Fibroblast of lung (primary cell): ENCODE measurements around the gene S100A10.

Source experiments
- CTCF ChIP-seq, 2 donors: IDR thresholded peaks in 1 of 2; conservative IDR thresholded peaks in 1 of 2; 1 replicate in 1 of 2; 2 replicates in 1 of 2; pipeline ENCODE4 v1.5.1; 2011 to 2012; ENCODE audit warnings: low read length in 2 of 2, control low read depth in 1 of 2, inconsistent platforms in 1 of 2, low read depth in 1 of 2, mild to moderate bottlenecking in 1 of 2
- EZH2 ChIP-seq: IDR thresholded peaks from 2 replicates; pipeline ENCODE4 v1.5.1; 2012; ENCODE audit warnings: low read length, control low read depth, mild to moderate bottlenecking; ENCODE audit errors: missing control alignments

GRCh38 chr1:151981178-151981525 is 12.5 kb downstream of the S100A10 start:
- no peak for TF ChIP-seq EZH2
- no peak for TF ChIP-seq CTCF (conservative IDR thresholded peaks at IDR 0.05 in 1 of 2, IDR thresholded peaks at IDR 0.05 in 1 of 2; ENCODE audit: low read depth in 1 of 2, low read length in 2 of 2)
